SJSA1 (cell line): ENCODE results near the gene TRIL. TPM values are rescaled to one million over a fixed set of nuclear protein-coding genes. Genes with fewer than 3 reads are reported as not detected.
A peak's percentile ranks its signal among the peaks of the same experiment; 100 is the strongest.

ENCODE experiments used
- DNase-seq, 2 experiments: peaks; one replicate each; pipeline ENCODE4 v3.0.0-alpha.2; 2015 to 2020; ENCODE audit warnings: low spot score in 2 of 2, low read depth in 1 of 2
- H3K27ac ChIP-seq: fragments of 250-450 bp; sonication (Bioruptor Pico); 2 replicates; pipeline ENCODE4 v1.5.1; 2020; ENCODE audit warnings: mild to moderate bottlenecking, moderate library complexity
- H3K27me3 ChIP-seq: fragments of 250-450 bp; sonication (Bioruptor Pico); replicated peaks from 2 replicates; pipeline ENCODE4 v1.5.1; 2020; ENCODE audit warnings: mild to moderate bottlenecking, moderate library complexity
- H3K36me3 ChIP-seq: fragments of 250-450 bp; sonication (Bioruptor Pico); 2 replicates; pipeline ENCODE4 v1.5.1; 2020; ENCODE audit warnings: mild to moderate bottlenecking
- H3K4me1 ChIP-seq: fragments of 250-450 bp; sonication (Bioruptor Pico); replicated peaks from 2 replicates; pipeline ENCODE4 v1.6.1; 2021; ENCODE audit warnings: mild to moderate bottlenecking
- H3K4me3 ChIP-seq: fragments of 250-450 bp; sonication (Bioruptor Pico); 2 replicates; pipeline ENCODE4 v1.5.1; 2020; ENCODE audit warnings: mild to moderate bottlenecking
- H3K9me3 ChIP-seq: fragments of 250-450 bp; sonication (Bioruptor Pico); replicated peaks from 2 replicates; pipeline ENCODE4 v1.5.1; 2020; ENCODE audit warnings: mild to moderate bottlenecking
- total RNA-seq: library from RNA; depleted of rRNA; stranded (reverse); fragments of >200 nt; shearing (Covaris generic); gene quantifications from 2 replicates; pipeline ENCODE4 v1.2.3, GENCODE V29; 2014; rRNA removed

TRIL gene
- total RNA-seq, result 0.05 TPM in 1 of 2 replicates, not detected in the other

- Histone ChIP-seq H3K4me3 (peak within 1 kb of the TSS; percentile 23), H3K4me1 (peaks cover 33% of the 10 kb centered on the region), H3K27ac (no peak within 1 kb of the TSS), H3K9me3 (peaks cover 21% of the 10 kb centered on the region), H3K36me3 (peaks cover 7% of the 10 kb centered on the region; the same call in 1 of the 2 replicates), H3K27me3 (peaks cover 77% of the 10 kb centered on the region)
- peak in 1 of 2 experiments; percentile 29 for DNase-seq
These were observed at the start of gene TRIL for GRCh38 chr7:28958235-28958979. Gene TRIL (minus strand): TSS chr7:28958330. CDS start chr7:28958046, 284 bp downstream.

- H3K27ac ChIP-seq, result no peak overlapping the region
- no peak overlapping the region for H3K4me3 ChIP-seq
- H3K36me3 ChIP-seq, result no peaks in the 10 kb centered on the region
- H3K9me3 ChIP-seq, result no peaks in the 10 kb centered on the region
- no peak for DNase-seq
- peaks cover 4% of the 10 kb centered on the region; the same call in 1 of the 2 replicates for H3K27me3 ChIP-seq
- no peaks in the 10 kb centered on the region for H3K4me1 ChIP-seq
These were observed 49.0 kb upstream of the TRIL start for GRCh38 chr7:29007127-29007526.

GRCh38 chr7:29005829-29006228 lies 47.7 kb upstream of the TRIL start:
- Histone ChIP-seq H3K27ac (no peak overlapping the region), H3K4me3 (no peak overlapping the region), H3K27me3 (peaks cover 11% of the 10 kb centered on the region; the same call in 1 of the 2 replicates), H3K36me3 (no peaks in the 10 kb centered on the region), H3K9me3 (no peaks in the 10 kb centered on the region), H3K4me1 (no peaks in the 10 kb centered on the region)
- peak in 1 of 2 experiments; percentile 21 for DNase-seq

GRCh38 chr7:29005406-29005805 lies 47.3 kb upstream of the TRIL start:
- Histone ChIP-seq H3K27ac (no peak overlapping the region), H3K4me1 (no peaks in the 10 kb centered on the region), H3K36me3 (no peaks in the 10 kb centered on the region), H3K27me3 (peaks cover 14% of the 10 kb centered on the region; the same call in 1 of the 2 replicates), H3K9me3 (no peaks in the 10 kb centered on the region), H3K4me3 (no peak overlapping the region)
- DNase-seq, result peak in 1 of 2 experiments; percentile 13

GRCh38 chr7:29003703-29004102 lies 45.6 kb upstream of the TRIL start:
- no peak overlapping the region for H3K4me3 ChIP-seq
- H3K4me1 ChIP-seq, result no peaks in the 10 kb centered on the region
- DNase-seq, result peak in 1 of 2 experiments; percentile 22
- H3K27ac ChIP-seq, result no peak overlapping the region
- H3K9me3 ChIP-seq, result no peaks in the 10 kb centered on the region
- H3K36me3 ChIP-seq, result no peaks in the 10 kb centered on the region
- peaks cover 15% of the 10 kb centered on the region; the same call in 1 of the 2 replicates for H3K27me3 ChIP-seq

GRCh38 chr7:29000717-29001076 lies 42.6 kb upstream of the TRIL start:
- Histone ChIP-seq H3K27ac (no peak overlapping the region), H3K4me3 (no peak overlapping the region), H3K36me3 (no peaks in the 10 kb centered on the region), H3K9me3 (no peaks in the 10 kb centered on the region), H3K4me1 (peaks cover 5% of the 10 kb centered on the region; the same call in 1 of the 2 replicates), H3K27me3 (peaks cover 21% of the 10 kb centered on the region; the same call in 1 of the 2 replicates)
- peak in 1 of 2 experiments; percentile 20 for DNase-seq

GRCh38 chr7:28999895-29000716 lies 42.0 kb upstream of the TRIL start:
- peak in 1 of 2 experiments; percentile 7 for DNase-seq
- H3K27ac ChIP-seq, result no peak overlapping the region
- H3K36me3 ChIP-seq, result no peaks in the 10 kb centered on the region
- no peak overlapping the region for H3K4me3 ChIP-seq
- H3K9me3 ChIP-seq, result no peaks in the 10 kb centered on the region
- H3K4me1 ChIP-seq, result peaks cover 5% of the 10 kb centered on the region; the same call in 1 of the 2 replicates
- peaks cover 21% of the 10 kb centered on the region; the same call in 1 of the 2 replicates for H3K27me3 ChIP-seq

GRCh38 chr7:28999427-28999826 lies 41.3 kb upstream of the TRIL start:
- no peak overlapping the region for H3K4me3 ChIP-seq
- H3K36me3 ChIP-seq, result no peaks in the 10 kb centered on the region
- peaks cover 5% of the 10 kb centered on the region; the same call in 1 of the 2 replicates for H3K4me1 ChIP-seq
- no peak overlapping the region for H3K27ac ChIP-seq
- no peaks in the 10 kb centered on the region for H3K9me3 ChIP-seq
- peak in 1 of 2 experiments; percentile 16 for DNase-seq
- H3K27me3 ChIP-seq, result peaks cover 21% of the 10 kb centered on the region; the same call in 1 of the 2 replicates

- H3K27me3 ChIP-seq, result peaks cover 18% of the 10 kb centered on the region; the same call in 1 of the 2 replicates
- no peak overlapping the region for H3K4me3 ChIP-seq
- H3K36me3 ChIP-seq, result no peaks in the 10 kb centered on the region
- no peak overlapping the region for H3K27ac ChIP-seq
- DNase-seq, result peak in 1 of 2 experiments; percentile 30
- H3K4me1 ChIP-seq, result peaks cover 5% of the 10 kb centered on the region; the same call in 1 of the 2 replicates
- no peaks in the 10 kb centered on the region for H3K9me3 ChIP-seq
These were observed 40.0 kb upstream of the TRIL start for GRCh38 chr7:28998105-28998504.

- peak in 1 of 2 experiments; percentile 18 for DNase-seq
- Histone ChIP-seq H3K27ac (no peak overlapping the region), H3K9me3 (no peaks in the 10 kb centered on the region), H3K4me1 (peaks cover 5% of the 10 kb centered on the region; the same call in 1 of the 2 replicates), H3K27me3 (peaks cover 15% of the 10 kb centered on the region; the same call in 1 of the 2 replicates), H3K36me3 (no peaks in the 10 kb centered on the region), H3K4me3 (no peak overlapping the region)
These were observed 38.7 kb upstream of the TRIL start for GRCh38 chr7:28996836-28997235.

GRCh38 chr7:28993371-28993770 lies 35.2 kb upstream of the TRIL start:
- peaks cover 7% of the 10 kb centered on the region; the same call in 1 of the 2 replicates for H3K27me3 ChIP-seq

GRCh38 chr7:28992798-28993197 lies 34.7 kb upstream of the TRIL start:
- Histone ChIP-seq H3K4me3 (no peak overlapping the region), H3K36me3 (no peaks in the 10 kb centered on the region), H3K27ac (no peak overlapping the region), H3K27me3 (peaks cover 7% of the 10 kb centered on the region; the same call in 1 of the 2 replicates), H3K4me1 (peaks cover 22% of the 10 kb centered on the region), H3K9me3 (no peaks in the 10 kb centered on the region)
- no peak for DNase-seq

More at GRCh38 chr7:28993371-28993770, 35.2 kb upstream of the TRIL start:
- H3K27ac ChIP-seq, result no peak overlapping the region
- H3K36me3 ChIP-seq, result no peaks in the 10 kb centered on the region
- no peaks in the 10 kb centered on the region for H3K9me3 ChIP-seq
- H3K4me1 ChIP-seq, result peaks cover 17% of the 10 kb centered on the region
- no peak for DNase-seq
- no peak overlapping the region for H3K4me3 ChIP-seq

GRCh38 chr7:28990200-28990960 lies 32.2 kb upstream of the TRIL start:
- Histone ChIP-seq H3K4me3 (no peak overlapping the region), H3K27ac (no peak overlapping the region), H3K36me3 (no peaks in the 10 kb centered on the region), H3K9me3 (no peaks in the 10 kb centered on the region), H3K4me1 (peaks cover 25% of the 10 kb centered on the region), H3K27me3 (no peaks in the 10 kb centered on the region; the same call in 1 of the 2 replicates)
- DNase-seq, result no peak
